GM18867 (cell line): ENCODE measurements around the gene TADA3.

Source experiments
- ATAC-seq: cut with Tn5 transposase; IDR thresholded peaks from one replicate; pipeline ENCODE4 v1.9.1; 2021; ENCODE audit warnings: mild to moderate bottlenecking, moderate library complexity; ENCODE audit not compliant: unreplicated experiment

TADA3 gene

GRCh38 chr3:9765865-9766264 lies 26.4 kb downstream of the TADA3 start:
- no peak for ATAC-seq

DNA sequence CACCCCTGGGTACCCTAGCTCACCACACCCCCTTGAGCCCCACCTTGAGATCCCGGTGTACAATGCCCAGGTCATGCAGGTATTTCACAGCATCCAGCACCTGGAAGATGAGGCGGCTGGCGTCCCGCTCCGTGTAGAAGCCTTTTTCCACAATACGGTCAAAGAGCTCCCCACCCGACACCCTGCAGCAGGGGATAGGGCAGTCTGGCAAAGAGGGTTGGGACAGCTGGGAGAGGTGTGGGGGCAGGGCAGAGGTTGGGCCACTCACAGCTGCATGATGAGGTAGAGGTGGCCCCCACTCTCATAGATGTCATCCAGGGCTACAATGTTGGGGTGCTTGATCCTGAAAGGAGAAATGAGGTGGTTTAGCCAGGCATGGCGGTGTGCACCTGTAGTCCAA lies 29.4 kb downstream of the TADA3 start:
- no peak for ATAC-seq

DNA sequence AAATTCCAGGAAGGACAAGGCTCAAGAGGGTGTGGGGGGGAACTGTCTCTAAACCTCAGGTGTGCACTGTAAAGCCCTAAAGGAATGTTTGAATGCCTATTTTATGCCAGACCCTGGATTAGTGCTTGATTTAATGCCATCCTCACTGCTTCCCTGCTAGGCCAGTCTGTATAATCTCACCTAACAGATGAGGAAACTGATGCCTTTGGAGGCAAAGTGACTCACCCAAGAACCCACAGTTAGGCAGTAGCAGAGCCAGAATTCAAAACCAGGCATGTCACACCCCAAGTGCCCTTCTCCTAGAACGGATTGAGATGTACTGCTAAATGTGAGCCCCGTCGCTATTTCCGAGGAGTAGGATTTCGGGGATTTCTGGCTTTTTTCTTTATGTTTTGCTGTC lies 30.4 kb downstream of the TADA3 start:
- no peak for ATAC-seq

DNA sequence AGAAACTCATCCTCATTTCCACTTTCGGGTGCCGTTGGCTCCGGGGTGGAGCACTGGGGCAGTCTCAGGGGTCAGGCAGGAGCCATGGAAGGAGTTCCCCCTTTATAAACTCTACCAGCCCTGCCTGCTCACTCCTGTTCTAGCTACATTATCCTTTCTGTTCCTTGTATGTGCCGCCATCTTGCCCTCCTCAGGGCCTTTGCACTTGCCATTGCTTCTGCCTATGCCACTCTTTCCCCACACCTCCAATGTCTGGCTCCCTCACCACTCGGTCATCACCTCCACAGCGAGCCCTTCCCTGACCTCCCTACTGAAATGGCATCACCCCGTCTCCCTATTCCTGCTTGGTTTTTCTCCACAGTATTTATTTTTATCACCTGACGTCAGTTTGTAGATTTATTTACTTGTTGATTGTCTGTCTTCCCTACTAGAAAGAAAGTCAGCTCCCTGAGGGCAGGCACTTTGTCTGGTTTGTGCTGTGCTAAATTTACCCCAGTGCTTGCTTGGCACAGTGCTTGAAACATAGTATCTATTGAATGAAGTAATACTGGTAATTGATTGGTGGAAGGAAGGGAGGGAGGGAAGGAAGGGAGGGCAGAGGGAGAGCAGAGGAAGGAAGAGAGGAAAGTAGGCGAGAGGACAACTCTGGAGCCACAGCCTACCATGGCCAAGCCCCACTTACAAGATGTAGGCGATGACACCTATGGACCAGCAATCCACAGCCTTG lies 31.3 kb downstream of the TADA3 start:
- ATAC-seq = no peak

DNA sequence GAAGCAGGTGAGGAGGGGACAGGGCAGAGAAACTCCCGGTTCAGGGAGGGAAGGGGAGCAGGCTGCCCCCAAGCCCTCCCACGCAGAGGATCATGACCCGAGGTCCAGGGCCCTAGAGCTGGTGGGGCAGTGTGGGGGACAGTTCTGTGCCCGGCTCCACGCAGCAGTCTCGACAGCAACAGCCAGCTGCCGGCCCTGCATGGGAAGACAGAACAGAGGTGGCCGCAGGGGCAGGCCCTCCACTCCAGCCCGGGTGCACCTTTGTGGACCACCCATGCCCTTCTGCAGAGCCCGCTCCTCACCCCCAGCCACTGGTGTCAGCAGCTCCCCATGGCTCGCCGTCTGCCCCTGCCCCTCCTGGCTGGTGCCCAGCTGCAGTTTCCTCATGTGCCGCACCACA lies 34.8 kb downstream of the TADA3 start:
- ATAC-seq = no peak

- no peak for ATAC-seq
These were observed 37.6 kb downstream of the TADA3 start for GRCh38 chr3:9754678-9755077.

DNA sequence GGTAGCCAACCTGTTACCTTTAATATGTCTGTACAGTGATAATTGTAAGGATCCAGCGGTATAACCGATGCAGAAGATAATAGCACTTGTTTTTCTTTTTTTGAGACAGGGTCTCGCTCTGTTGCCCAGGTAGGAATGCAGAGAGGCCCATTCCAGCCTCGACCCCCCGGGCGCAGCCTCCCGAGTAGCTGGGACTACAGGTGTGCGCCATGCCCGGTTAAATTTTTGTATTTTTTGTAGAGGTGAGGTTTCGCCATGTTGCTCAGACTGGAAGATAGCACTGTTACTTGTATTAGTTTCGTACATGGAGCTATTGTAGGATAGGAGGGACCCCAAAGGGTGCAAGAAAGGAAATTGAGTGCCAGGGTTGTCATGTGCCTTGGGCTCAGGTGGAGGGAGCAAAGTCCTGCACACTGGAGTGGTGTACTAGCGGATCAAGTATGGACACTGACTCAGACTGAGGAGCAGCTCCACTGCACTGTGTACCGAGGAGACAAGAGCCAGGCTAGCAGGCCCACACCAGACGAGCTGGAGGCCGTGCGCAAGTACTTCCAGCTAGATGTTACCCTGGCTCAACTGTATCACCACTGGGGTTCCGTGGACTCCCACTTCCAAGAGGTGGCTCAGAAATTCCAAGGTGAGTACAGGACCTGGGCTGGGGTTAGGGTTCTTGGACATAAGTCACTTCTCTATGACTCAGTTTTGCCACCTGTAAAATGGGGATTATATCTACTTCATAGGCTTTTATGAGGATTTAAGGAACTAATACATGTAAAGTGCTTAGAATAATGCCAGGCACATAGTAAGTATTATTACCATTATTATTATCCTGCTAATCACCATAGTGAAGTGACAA lies 41.5 kb downstream of the TADA3 start:
- ATAC-seq = no peak

GRCh38 chr3:9749645-9750555 lies 42.4 kb downstream of the TADA3 start, which contains the start of gene OGG1:
Gene OGG1 (plus strand): TSS chr3:9749952. CDS start chr3:9750287, 335 bp downstream.
- ATAC-seq = peak; percentile 90

DNA sequence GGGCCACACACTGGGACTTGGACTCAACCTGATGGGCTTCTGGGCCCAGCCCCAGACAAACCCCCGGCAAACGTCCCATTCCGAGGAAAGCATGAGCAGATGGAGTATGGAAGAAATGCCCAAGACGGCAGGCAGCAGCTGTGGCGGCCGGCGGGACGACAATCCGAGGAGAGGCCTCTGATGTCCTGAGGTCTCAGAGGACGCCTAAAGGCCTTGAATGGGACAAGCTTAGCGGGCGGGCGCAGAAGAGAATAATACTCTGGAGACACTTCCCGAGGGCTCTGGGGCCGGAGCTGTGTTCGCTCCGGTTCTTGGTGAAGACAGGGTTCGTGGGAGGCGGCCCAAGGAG lies 43.0 kb downstream of the TADA3 start:
- ATAC-seq = no peak

- no peak for ATAC-seq
These were observed 44.2 kb downstream of the TADA3 start for GRCh38 chr3:9748031-9748430.

- ATAC-seq = peak; percentile 24
These were observed 45.0 kb downstream of the TADA3 start for GRCh38 chr3:9747267-9747666.

DNA sequence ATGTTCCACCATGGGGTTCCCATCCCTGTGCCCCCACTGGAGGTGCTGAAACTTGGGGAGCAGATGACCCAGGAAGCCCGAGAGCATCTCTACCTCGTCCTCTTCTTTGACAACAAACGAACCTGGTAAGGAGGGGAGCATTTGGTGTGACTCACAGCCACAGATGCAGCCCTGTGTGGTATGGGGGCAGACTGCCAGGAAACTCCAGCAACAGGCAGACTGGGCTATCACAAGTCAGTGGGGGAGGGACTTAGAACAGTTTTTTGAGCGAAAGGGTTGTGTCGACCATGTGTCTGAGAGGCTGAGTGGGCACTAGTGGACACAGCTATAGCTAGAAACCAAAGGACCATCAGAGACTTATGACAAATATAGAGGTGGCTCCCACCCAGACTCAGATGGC lies 45.9 kb downstream of the TADA3 start:
- no peak for ATAC-seq

DNA sequence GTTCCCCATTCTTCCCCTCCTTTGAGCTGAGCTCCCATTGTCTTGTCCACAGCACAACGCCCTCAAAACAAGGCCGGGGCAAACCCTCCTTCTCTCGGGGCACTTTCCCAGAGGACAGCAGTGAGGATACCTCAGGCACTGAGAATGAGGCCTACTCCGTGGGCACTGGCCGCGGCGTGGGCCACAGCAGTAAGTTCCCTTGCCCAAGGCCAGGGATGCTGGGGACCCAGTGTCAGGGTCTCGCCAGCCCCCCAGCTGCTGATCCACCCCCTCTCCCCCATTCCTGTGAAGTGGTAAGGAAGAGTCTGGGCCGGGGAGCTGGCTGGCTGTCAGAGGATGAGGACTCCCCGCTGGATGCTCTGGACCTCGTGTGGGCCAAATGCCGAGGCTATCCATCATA lies 46.8 kb downstream of the TADA3 start:
- ATAC-seq = no peak

DNA sequence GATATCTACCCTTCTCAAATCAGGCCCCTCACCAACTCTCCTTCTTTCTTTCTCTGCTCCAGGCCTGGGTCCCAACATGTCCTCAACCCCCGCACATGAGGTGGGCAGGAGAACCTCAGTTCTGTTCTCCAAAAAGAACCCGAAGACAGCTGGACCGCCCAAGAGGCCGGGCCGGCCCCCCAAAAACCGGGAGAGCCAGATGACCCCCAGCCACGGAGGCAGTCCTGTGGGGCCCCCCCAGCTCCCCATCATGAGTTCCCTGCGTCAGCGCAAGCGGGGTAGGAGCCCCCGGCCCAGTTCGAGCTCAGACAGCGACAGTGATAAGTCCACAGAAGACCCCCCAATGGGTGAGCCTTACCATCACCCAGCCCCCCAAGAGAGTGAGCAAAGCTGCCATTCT lies 48.1 kb downstream of the TADA3 start:
- no peak for ATAC-seq

DNA sequence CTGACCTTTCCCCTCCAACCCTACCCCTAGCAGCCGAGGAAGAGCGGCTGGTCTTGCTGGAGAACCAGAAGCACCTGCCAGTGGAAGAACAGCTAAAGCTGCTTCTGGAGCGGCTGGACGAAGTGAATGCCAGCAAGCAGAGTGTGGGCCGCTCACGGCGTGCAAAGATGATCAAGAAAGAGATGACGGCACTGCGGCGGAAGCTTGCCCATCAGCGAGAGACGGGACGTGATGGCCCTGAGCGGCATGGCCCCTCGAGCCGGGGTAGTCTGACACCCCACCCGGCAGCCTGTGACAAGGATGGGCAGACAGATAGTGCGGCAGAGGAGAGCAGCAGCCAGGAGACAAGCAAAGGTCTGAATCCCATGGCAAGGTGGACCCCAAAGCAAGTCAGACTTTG lies 48.7 kb downstream of the TADA3 start:
- no peak for ATAC-seq

- ATAC-seq = no peak
These were observed 49.7 kb downstream of the TADA3 start for GRCh38 chr3:9742560-9742959.

DNA sequence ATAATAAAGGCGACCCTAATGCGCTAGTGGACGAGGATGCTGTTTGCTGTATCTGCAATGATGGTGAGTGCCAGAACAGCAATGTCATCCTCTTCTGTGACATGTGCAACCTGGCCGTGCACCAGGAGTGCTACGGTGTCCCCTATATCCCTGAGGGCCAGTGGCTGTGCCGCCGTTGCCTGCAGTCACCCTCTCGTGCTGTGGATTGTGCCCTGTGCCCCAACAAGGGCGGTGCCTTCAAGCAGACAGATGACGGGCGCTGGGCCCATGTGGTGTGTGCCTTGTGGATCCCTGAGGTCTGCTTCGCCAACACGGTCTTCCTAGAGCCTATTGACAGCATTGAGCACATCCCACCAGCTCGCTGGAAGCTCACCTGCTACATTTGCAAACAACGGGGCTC lies 53.1 kb downstream of the TADA3 start:
- ATAC-seq = no peak

GRCh38 chr3:9736831-9737230 lies 55.4 kb downstream of the TADA3 start:
- ATAC-seq = no peak

DNA sequence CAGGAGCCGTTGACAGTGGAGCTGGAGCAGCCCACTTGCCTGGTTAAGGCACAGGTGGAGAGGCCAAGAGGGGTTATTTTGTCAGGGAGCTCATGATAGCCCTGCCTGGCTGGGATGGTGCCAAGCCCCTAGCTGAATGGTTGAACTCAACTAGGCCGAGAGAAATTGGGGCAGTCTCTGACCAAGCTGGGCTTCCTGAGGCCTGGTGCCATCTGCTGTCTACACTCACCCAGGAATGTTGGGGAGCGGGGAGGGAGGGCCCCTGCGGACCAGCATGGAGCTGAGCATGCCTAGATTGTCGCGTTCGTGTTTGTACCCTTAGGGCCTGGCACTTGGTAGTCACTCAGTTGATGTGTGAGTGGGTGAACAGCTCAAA lies 59.5 kb downstream of the TADA3 start:
- ATAC-seq = no peak

- ATAC-seq = peak; percentile 10
These were observed 60.1 kb downstream of the TADA3 start for GRCh38 chr3:9732080-9732739.
